SHP77 (cell line): Measurements from ENCODE around the gene LIN37.
"Not testable (repeated sequence)": the region's sequence is repeated elsewhere in the genome, so short reads cannot be mapped to it uniquely, and the experiment has no call there.

Source experiments
- DNase-seq, 2 experiments: peaks; one replicate each; lab custom pipeline; 2025; lab: John Stamatoyannopoulos, UW

The LIN37 gene

GRCh38 chr19:35719402-35720162 lies 28.8 kb upstream of the LIN37 start:
- DNase-seq: no peak

- DNase-seq: no peak
These were observed 28.2 kb upstream of the LIN37 start for GRCh38 chr19:35720163-35720524.

GRCh38 chr19:35720648-35721047 lies 27.7 kb upstream of the LIN37 start:
- no peak for DNase-seq

- no peak for DNase-seq
These were observed 27.0 kb upstream of the LIN37 start for GRCh38 chr19:35721374-35721773.

GRCh38 chr19:35722461-35722860 lies 25.9 kb upstream of the LIN37 start:
- DNase-seq: no peak

- DNase-seq: no peak
These were observed 25.5 kb upstream of the LIN37 start for GRCh38 chr19:35722897-35723296.

- no peak for DNase-seq
These were observed 24.7 kb upstream of the LIN37 start for GRCh38 chr19:35723671-35724070.

- DNase-seq: not testable (repeated sequence)
These were observed 24.2 kb upstream of the LIN37 start for GRCh38 chr19:35724132-35724531.

- no peak for DNase-seq
These were observed 23.8 kb upstream of the LIN37 start for GRCh38 chr19:35724560-35724959.

- no peak for DNase-seq
These were observed 23.0 kb upstream of the LIN37 start for GRCh38 chr19:35725216-35725861.

- DNase-seq: no peak
These were observed 21.1 kb upstream of the LIN37 start for GRCh38 chr19:35727053-35727955.

GRCh38 chr19:35727956-35728706 lies 20.2 kb upstream of the LIN37 start:
- DNase-seq: no peak

GRCh38 chr19:35729021-35729420 lies 19.4 kb upstream of the LIN37 start:
- no peak for DNase-seq

GRCh38 chr19:35729763-35730162 lies 18.6 kb upstream of the LIN37 start:
- DNase-seq: no peak

GRCh38 chr19:35730326-35730725 lies 18.1 kb upstream of the LIN37 start:
- no peak for DNase-seq

GRCh38 chr19:35731353-35731752 lies 17.0 kb upstream of the LIN37 start:
- DNase-seq: no peak

- DNase-seq: no peak
These were observed 16.5 kb upstream of the LIN37 start for GRCh38 chr19:35731779-35732405.

GRCh38 chr19:35732540-35733179 lies 15.7 kb upstream of the LIN37 start:
- DNase-seq: no peak

- no peak for DNase-seq
These were observed 14.9 kb upstream of the LIN37 start for GRCh38 chr19:35733180-35734125.

- no peak for DNase-seq
These were observed 14.1 kb upstream of the LIN37 start for GRCh38 chr19:35734273-35734672.
